Neural cell (in vitro differentiated cells): ENCODE data around the gene BMERB1. TPM values are rescaled to one million over a fixed set of nuclear protein-coding genes. Genes with fewer than 3 reads are reported as not detected.
A peak's percentile ranks its signal among the peaks of the same experiment; 100 is the strongest.

Source experiments
- H2AFZ ChIP-seq: fragments of 200-600, 300-800 bp; sonication (generic), shearing (Covaris generic); 2 replicates; pipeline ENCODE4 v1.6.0; 2014; ENCODE audit warnings: low read depth, mild to moderate bottlenecking, antibody characterized with exemption, low read length, moderate library complexity
- H3F3A ChIP-seq: fragments of 200-600 bp; shearing (Covaris generic); 2 replicates; pipeline ENCODE4 v1.6.1; 2016; ENCODE audit warnings: mild to moderate bottlenecking, moderate library complexity, mixed read lengths, antibody characterized with exemption, low read length; ENCODE audit not compliant: insufficient read depth, poor library complexity, severe bottlenecking
- H3K27ac ChIP-seq: fragments of 200-600, 300-800 bp; sonication (generic), shearing (Covaris generic); 2 replicates; pipeline ENCODE4 v1.5.1; 2014; ENCODE audit warnings: mild to moderate bottlenecking, low read length, moderate library complexity
- H3K27me3 ChIP-seq: fragments of 300-800, 200-600 bp; sonication (generic), shearing (Covaris generic); 2 replicates; pipeline ENCODE4 v1.6.0; 2014; ENCODE audit warnings: mild to moderate bottlenecking, low read depth, low read length, moderate library complexity; ENCODE audit not compliant: insufficient read depth
- H3K36me3 ChIP-seq: fragments of 300-800, 200-600 bp; sonication (generic), shearing (Covaris generic); 2 replicates; pipeline ENCODE4 v1.5.1; 2014; ENCODE audit warnings: mild to moderate bottlenecking, antibody characterized with exemption, low read length, moderate library complexity; ENCODE audit not compliant: insufficient read depth
- H3K4me2 ChIP-seq: fragments of 300-800, 200-600 bp; sonication (generic), shearing (Covaris generic); 2 replicates; pipeline ENCODE4 v1.6.0; 2014; ENCODE audit warnings: mild to moderate bottlenecking, low read length
- H3K4me3 ChIP-seq: fragments of 300-800, 200-600 bp; sonication (generic), shearing (Covaris generic); 2 replicates; pipeline ENCODE4 v1.5.1; 2014; ENCODE audit warnings: mild to moderate bottlenecking, low read length, moderate library complexity
- H3K79me2 ChIP-seq: fragments of 200-600 bp; shearing (Covaris generic); replicated peaks from 2 replicates; pipeline ENCODE4 v1.6.0; 2014; ENCODE audit warnings: mild to moderate bottlenecking, low read length, moderate library complexity; ENCODE audit not compliant: insufficient read depth
- H3K9ac ChIP-seq: fragments of 300-800, 200-600 bp; sonication (generic), shearing (Covaris generic); 2 replicates; pipeline ENCODE4 v1.6.1; 2016; ENCODE audit warnings: mild to moderate bottlenecking, low read length, mixed read lengths
- H3K9me2 ChIP-seq: fragments of 200-600 bp; shearing (Covaris generic); 2 replicates; pipeline ENCODE4 v1.6.1; 2016; ENCODE audit warnings: mild to moderate bottlenecking, low read length, mixed read lengths; ENCODE audit not compliant: insufficient read depth
- H3K9me3 ChIP-seq: fragments of 200-600, 300-800 bp; sonication (generic), shearing (Covaris generic); 2 replicates; pipeline ENCODE4 v1.6.1; 2016; ENCODE audit warnings: mild to moderate bottlenecking, mixed run types, low read length, moderate library complexity, mixed read lengths
- H4K20me1 ChIP-seq: fragments of 200-600 bp; shearing (Covaris generic); 2 replicates; pipeline ENCODE4 v1.6.1; 2016; ENCODE audit warnings: mild to moderate bottlenecking, mixed run types; ENCODE audit not compliant: insufficient read depth
- CTCF ChIP-seq: fragments of 450-650 bp; IDR thresholded peaks from 2 replicates; pipeline ENCODE4 v1.5.1; 2014; ENCODE audit warnings: antibody characterized with exemption, mild to moderate bottlenecking, moderate library complexity; ENCODE audit not compliant: poor library complexity, severe bottlenecking
- EP300 ChIP-seq: fragments of 450-650 bp; conservative IDR thresholded peaks from 2 replicates; pipeline ENCODE4 v1.6.1; 2014; ENCODE audit warnings: antibody characterized with exemption, mild to moderate bottlenecking, moderate library complexity; ENCODE audit not compliant: poor library complexity, severe bottlenecking
- EZH2 ChIP-seq: fragments of 200-600, 300-800 bp; shearing (Covaris generic), sonication (generic); IDR thresholded peaks from 2 replicates; pipeline ENCODE4 v1.6.1; 2014; ENCODE audit warnings: antibody characterized with exemption, low read length, borderline replicate concordance, mild to moderate bottlenecking; ENCODE audit not compliant: insufficient read depth, poor library complexity, severe bottlenecking
- MXI1 ChIP-seq: fragments of 450-650 bp; conservative IDR thresholded peaks from 2 replicates; pipeline ENCODE4 v1.6.1; 2014; ENCODE audit warnings: antibody characterized with exemption, mild to moderate bottlenecking; ENCODE audit not compliant: poor library complexity, severe bottlenecking
- POLR2AphosphoS5 ChIP-seq: IDR thresholded peaks from 2 replicates; pipeline ENCODE4 v1.6.1; 2012
- RAD21 ChIP-seq: fragments of 450-650 bp; conservative IDR thresholded peaks from 2 replicates; pipeline ENCODE4 v1.6.1; 2014; ENCODE audit warnings: antibody characterized with exemption, mild to moderate bottlenecking, moderate library complexity
- REST ChIP-seq: IDR thresholded peaks from 2 replicates; pipeline ENCODE4 v1.6.1; 2012; ENCODE audit warnings: borderline replicate concordance
- SMC3 ChIP-seq: fragments of 450-650 bp; conservative IDR thresholded peaks from 2 replicates; pipeline ENCODE4 v1.6.1; 2014; ENCODE audit warnings: antibody characterized with exemption, mild to moderate bottlenecking, moderate library complexity; ENCODE audit not compliant: poor library complexity
- TAF1 ChIP-seq: IDR thresholded peaks from 2 replicates; pipeline ENCODE4 v1.6.1; 2012; ENCODE audit warnings: low read depth
- polyA plus RNA-seq: library from polyadenylated mRNA; depleted of rRNA; stranded (reverse); fragments of >200 nt; gene quantifications from 2 replicates; pipeline ENCODE4 v1.2.3, GENCODE V29; 2014

BMERB1 gene
- polyA plus RNA-seq, 1 donor from 2014 or later: 149 TPM

GRCh38 chr16:15439102-15439501 is 4.7 kb downstream of the BMERB1 start:
- Histone ChIP-seq H4K20me1 (no peaks in the 10 kb centered on the region), H3K79me2 (peaks cover 27% of the 10 kb centered on the region), H3K4me3 (peak overlapping the region; percentile 15), H3K9ac (no peak overlapping the region), H3K9me3 (no peaks in the 10 kb centered on the region), H3K36me3 (no peaks in the 10 kb centered on the region), H3K4me2 (no peak overlapping the region), H3F3A (no peaks in the 10 kb centered on the region), H2AFZ (no peak overlapping the region), H3K27me3 (no peaks in the 10 kb centered on the region), H3K27ac (peak overlapping the region; percentile 39), H3K9me2 (no peaks in the 10 kb centered on the region)
- TF ChIP-seq EZH2: no peak
- no peak for TF ChIP-seq POLR2AphosphoS5
- TF ChIP-seq REST: no peak
- TF ChIP-seq TAF1: no peak
- TF ChIP-seq MXI1: no peak
- TF ChIP-seq RAD21: no peak
- TF ChIP-seq EP300: no peak
- TF ChIP-seq CTCF: no peak
- no peak for TF ChIP-seq SMC3

GRCh38 chr16:15439521-15439920 is 5.1 kb downstream of the BMERB1 start:
- Histone ChIP-seq H3K9me3 (no peaks in the 10 kb centered on the region), H3F3A (no peaks in the 10 kb centered on the region), H3K27me3 (no peaks in the 10 kb centered on the region), H2AFZ (no peak overlapping the region), H3K4me2 (no peak overlapping the region), H3K27ac (peak overlapping the region; percentile 39), H3K79me2 (peaks cover 31% of the 10 kb centered on the region), H3K9ac (peak overlapping the region; percentile 2), H4K20me1 (no peaks in the 10 kb centered on the region), H3K4me3 (peak overlapping the region; percentile 15), H3K9me2 (no peaks in the 10 kb centered on the region), H3K36me3 (no peaks in the 10 kb centered on the region)
- TF ChIP-seq SMC3: no peak
- no peak for TF ChIP-seq RAD21
- no peak for TF ChIP-seq MXI1
- TF ChIP-seq CTCF: no peak
- no peak for TF ChIP-seq EP300
- no peak for TF ChIP-seq TAF1
- TF ChIP-seq POLR2AphosphoS5: no peak
- TF ChIP-seq EZH2: no peak
- no peak for TF ChIP-seq REST
